ENCODE results near the gene KIF21A. TPM values are rescaled to one million over a fixed set of nuclear protein-coding genes. Genes with fewer than 3 reads are reported as not detected.

Gene KIF21A
- total and polyA plus RNA-seq, 2 of the 13 experiments (the other 11 are each of a cell fraction or from before 2014, with no cell fraction given): 20.6 to 39.7 TPM

- TF ChIP-seq ZNF609 (CRISPR knock-in tag; IDR thresholded peaks at IDR 0.05; ENCODE audit: borderline replicate concordance) (no peak), ZNF18 (CRISPR knock-in tag; IDR thresholded peaks at IDR 0.05; ENCODE audit: insufficient replicate concordance) (no peak), ZBTB38 (CRISPR knock-in tag; IDR thresholded peaks at IDR 0.05) (no peak), HNF1A (IDR thresholded peaks at IDR 0.05; ENCODE audit: low read depth) (no peak), HNF1A (CRISPR knock-in tag; IDR thresholded peaks at IDR 0.05; ENCODE audit: borderline replicate concordance) (no peak), ZBTB49 (CRISPR knock-in tag; IDR thresholded peaks at IDR 0.05; ENCODE audit: borderline replicate concordance) (no peak), MLLT10 (CRISPR knock-in tag; IDR thresholded peaks at IDR 0.05) (no peak), ZBTB43 (CRISPR knock-in tag; conservative IDR thresholded peaks at IDR 0.05) (no peak), ZNF816 (CRISPR knock-in tag; IDR thresholded peaks at IDR 0.05; ENCODE audit: borderline replicate concordance) (no peak), MNT (IDR thresholded peaks at IDR 0.05) (no peak), POLR2AphosphoS5 (IDR thresholded peaks at IDR 0.05; ENCODE audit: low read depth, low read length) (no peak; the same call in 1 of the 2 replicates), HMGA1 (CRISPR knock-in tag; conservative IDR thresholded peaks at IDR 0.05) (no peak), KDM1A (CRISPR knock-in tag; IDR thresholded peaks at IDR 0.05) (no peak), ZSCAN30 (CRISPR knock-in tag; IDR thresholded peaks at IDR 0.05) (no peak)
Measured at GRCh38 chr12:39442831-39443080, 164 bp downstream of the KIF21A start (continued).
